Spleen (tissue), 11 donors: ENCODE measurements around the gene PRKCZ. TPM values are rescaled to one million over a fixed set of nuclear protein-coding genes. Genes with fewer than 3 reads are reported as not detected.

Experiments used
- DNase-seq: peaks from one replicate; pipeline ENCODE4 v3.0.0-alpha.2; 2020
- H3K27ac ChIP-seq, 8 donors: fragments of 200-600 bp; sonication (generic) in 7 of 8; 1 replicate in 4 of 8; 2 replicates in 4 of 8; pipeline versions ENCODE4 v1.5.0 to v1.8.0; 2016 to 2021; ENCODE audit warnings: inconsistent platforms in 4 of 8, mild to moderate bottlenecking in 4 of 8, moderate library complexity in 1 of 8
- H3K27me3 ChIP-seq, 7 donors: fragments of 200-600 bp; sonication (generic) in 6 of 7; replicated peaks in 1 of 7; 1 replicate in 4 of 7; 2 replicates in 3 of 7; pipeline versions ENCODE4 v1.5.0 to v1.8.0; 2016 to 2021; ENCODE audit warnings: inconsistent platforms in 3 of 7, mild to moderate bottlenecking in 1 of 7
- H3K36me3 ChIP-seq, 6 donors: fragments of 200-600 bp; sonication (generic) in 5 of 6; 1 replicate in 4 of 6; 2 replicates in 2 of 6; pipeline versions ENCODE4 v1.5.0 to v1.8.0; 2016 to 2021; ENCODE audit warnings: inconsistent platforms in 2 of 6
- H3K4me1 ChIP-seq, 6 donors: fragments of 200-600 bp; sonication (generic) in 5 of 6; 1 replicate in 3 of 6; 2 replicates in 3 of 6; pipeline versions ENCODE4 v1.5.0 to v1.8.0; 2016 to 2021; ENCODE audit warnings: inconsistent platforms in 3 of 6
- H3K4me3 ChIP-seq, 8 donors: fragments of 200-600 bp; sonication (generic) in 7 of 8; 1 replicate in 4 of 8; 2 replicates in 4 of 8; pipeline versions ENCODE4 v1.5.0 to v1.8.0; 2016 to 2021; ENCODE audit warnings: inconsistent platforms in 4 of 8, mild to moderate bottlenecking in 4 of 8, moderate library complexity in 2 of 8
- H3K9me3 ChIP-seq, 8 donors: fragments of 200-600 bp; sonication (generic) in 7 of 8; 1 replicate in 4 of 8; 2 replicates in 4 of 8; pipeline versions ENCODE4 v1.5.0 to v1.8.0; 2016 to 2021; ENCODE audit warnings: inconsistent platforms in 4 of 8
- POLR2A ChIP-seq, 3 donors: fragments of 450-650 bp; IDR thresholded peaks; one replicate each; pipeline ENCODE4 v1.5.1; 2017; ENCODE audit warnings: antibody characterized with exemption in 3 of 3, mild to moderate bottlenecking in 1 of 3
- POLR2AphosphoS5 ChIP-seq, 3 donors: sonication (generic); formaldehyde crosslinking; IDR thresholded peaks; one replicate each; pipeline ENCODE4 v1.5.1; 2017; ENCODE audit warnings: antibody characterized with exemption in 3 of 3
- WGBS, 5 donors: extraction: QIAGEN DNeasy Blood & Tissue Kit in 3 of 5; methylation state at CpG; one replicate each; pipeline versions ENCODE4 v1.1.5 to v1.1.7; 2013 to 2018; 5-methylcytosine and 5-hydroxymethylcytosine counted together
- intact Hi-C: fragments of 100-400 bp; cut with DNase I; formaldehyde crosslinking; loops from one replicate; pipeline ENCODE4 v1.15.0; 2023; ENCODE audit warnings: low total_unique reads
- polyA plus RNA-seq, 3 donors: library from polyadenylated mRNA; stranded (reverse); fragments of 200-250 nt; gene quantifications; one replicate each; pipeline ENCODE4 v1.2.1, GENCODE V29; 2013
- total RNA-seq, 7 donors: library from RNA; depleted of rRNA in 3 of 7; stranded (reverse); fragments of >200 nt in 3 of 7; fragmentation: NEBNext Ultra II Directional in 4 of 7; extraction: Animal tissue kit (Norgen Biotek cat#: 25700) in 4 of 7; gene quantifications; one replicate each; pipeline versions ENCODE4 v1.1.0 to v1.2.1, GENCODE V29; 2016 to 2021
- TF ChIP-seq, protein P1 (sequence below), 11 experiments: fragments of 200-600 bp in 7 of 11; fragments of 450-650 bp in 4 of 11; sonication (generic) in 4 of 11; IDR thresholded peaks in 8 of 11; conservative IDR thresholded peaks in 3 of 11; 1 replicate in 7 of 11; 2 replicates in 4 of 11; pipeline versions ENCODE4 v1.4.0 to v1.8.0; 2016 to 2021; ENCODE audit warnings: antibody characterized with exemption in 11 of 11, inconsistent platforms in 4 of 11, mild to moderate bottlenecking in 1 of 11
- donor health status: healthy with polysubstance abuse.
- donor health status: DM: no; HTN: no; CAD: no; lungs with moderate emphysema.
- donor health status: DM: no; HTN: no; CAD: no.
- donor health status: Bipolar disorder and iron deficiency.
- donor health status: healthy.
- donor health status: DM: no; HTN: no; CAD: no.
- donor health status: DM: yes; HTN: yes; CAD: no.

The PRKCZ gene
- total and polyA plus RNA-seq, 10 donors: 17.6 to 61.8 (median 34.0) TPM

DNA sequence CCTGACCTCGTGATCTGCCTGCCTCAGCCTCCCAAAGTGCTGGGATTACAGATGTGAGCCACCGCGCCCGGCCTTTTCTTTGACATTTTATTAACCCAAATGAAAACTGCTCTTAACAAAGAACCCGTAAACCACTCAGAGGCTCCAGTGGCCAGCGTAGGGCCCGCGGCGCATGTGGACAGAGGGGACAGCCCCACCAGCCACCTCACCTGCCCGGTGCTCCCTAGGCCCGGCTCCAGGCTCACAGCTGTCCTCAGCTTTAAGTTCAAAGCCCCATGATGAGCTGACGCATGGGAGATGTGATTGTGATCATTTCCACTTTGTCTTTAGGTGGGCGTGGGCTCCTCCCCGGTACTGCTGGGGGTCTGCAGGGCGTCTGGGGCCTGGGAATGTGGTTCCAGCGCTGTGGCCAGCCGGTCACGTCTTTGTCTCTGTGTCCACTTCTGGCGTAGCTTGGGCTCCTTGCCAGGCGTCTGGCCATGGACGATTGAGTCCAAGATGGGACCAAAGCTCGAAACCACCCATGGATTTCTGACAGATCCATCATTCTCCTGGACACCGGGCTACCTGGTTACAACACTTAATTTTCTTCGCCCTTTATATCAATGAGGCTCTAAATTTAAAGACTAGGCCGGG is 6.9 kb downstream of the PRKCZ start:
- 94 to 96% (median 95%) methylated on average over 24 to 25 of the region's 25 CpGs for WGBS, 5 donors
- Histone ChIP-seq H3K9me3 (no peaks in the 10 kb centered on the region), H3K27me3 (no peaks in the 10 kb centered on the region), H3K36me3 (peaks cover 0 to 67% (median 57%) of the 10 kb centered on the region in 6 donors), H3K4me3 (no peak overlapping the region), H3K4me1 (peaks cover 0 to 15% (median 8%) of the 10 kb centered on the region in 6 donors), H3K27ac (no peak overlapping the region)
- DNase-seq: no peak
- intact Hi-C loops: no loop called here
- no peak for TF ChIP-seq POLR2A (IDR thresholded peaks at IDR 0.05)
- TF ChIP-seq, protein P1, sequence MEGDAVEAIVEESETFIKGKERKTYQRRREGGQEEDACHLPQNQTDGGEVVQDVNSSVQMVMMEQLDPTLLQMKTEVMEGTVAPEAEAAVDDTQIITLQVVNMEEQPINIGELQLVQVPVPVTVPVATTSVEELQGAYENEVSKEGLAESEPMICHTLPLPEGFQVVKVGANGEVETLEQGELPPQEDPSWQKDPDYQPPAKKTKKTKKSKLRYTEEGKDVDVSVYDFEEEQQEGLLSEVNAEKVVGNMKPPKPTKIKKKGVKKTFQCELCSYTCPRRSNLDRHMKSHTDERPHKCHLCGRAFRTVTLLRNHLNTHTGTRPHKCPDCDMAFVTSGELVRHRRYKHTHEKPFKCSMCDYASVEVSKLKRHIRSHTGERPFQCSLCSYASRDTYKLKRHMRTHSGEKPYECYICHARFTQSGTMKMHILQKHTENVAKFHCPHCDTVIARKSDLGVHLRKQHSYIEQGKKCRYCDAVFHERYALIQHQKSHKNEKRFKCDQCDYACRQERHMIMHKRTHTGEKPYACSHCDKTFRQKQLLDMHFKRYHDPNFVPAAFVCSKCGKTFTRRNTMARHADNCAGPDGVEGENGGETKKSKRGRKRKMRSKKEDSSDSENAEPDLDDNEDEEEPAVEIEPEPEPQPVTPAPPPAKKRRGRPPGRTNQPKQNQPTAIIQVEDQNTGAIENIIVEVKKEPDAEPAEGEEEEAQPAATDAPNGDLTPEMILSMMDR (IDR thresholded peaks at IDR 0.05 in 8 of 11, conservative IDR thresholded peaks at IDR 0.05 in 3 of 11): no peak
- no peak for TF ChIP-seq POLR2AphosphoS5 (IDR thresholded peaks at IDR 0.05)

DNA sequence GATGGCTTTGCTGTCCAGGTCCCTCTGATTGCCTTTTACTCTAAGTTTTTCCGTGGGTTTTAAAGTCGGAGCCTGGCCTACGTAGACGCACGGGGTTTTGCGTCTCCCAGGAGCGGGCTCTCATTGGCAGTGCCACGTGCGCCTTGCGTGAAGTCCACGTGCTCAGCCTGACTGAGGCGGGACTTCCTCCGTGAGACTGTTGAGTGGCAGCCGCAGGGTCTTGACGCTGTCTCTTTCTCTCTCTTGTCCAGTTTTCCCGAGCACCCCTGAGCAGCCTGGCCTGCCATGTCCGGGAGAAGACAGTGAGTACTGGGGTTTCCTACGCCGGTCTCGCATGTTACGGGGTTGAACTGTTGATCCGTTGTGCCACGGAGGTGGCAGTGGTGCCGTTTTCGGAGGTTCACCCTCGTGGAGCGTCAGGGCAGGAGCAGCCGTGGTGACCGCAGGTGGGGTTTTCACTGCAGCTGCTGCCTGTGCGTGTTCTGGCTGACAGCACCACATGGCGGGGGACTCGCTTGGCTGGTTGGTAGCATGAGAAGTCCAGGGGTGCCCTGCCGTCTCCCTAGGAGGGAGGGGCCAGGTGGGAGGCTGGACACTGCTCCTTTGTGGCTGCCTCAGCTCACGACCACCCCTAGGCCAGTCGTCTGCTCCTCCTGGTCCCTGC is 9.2 kb downstream of the PRKCZ start:
- no peaks in the 10 kb centered on the region for H3K27me3 ChIP-seq
- H3K4me1 ChIP-seq: no peaks in the 10 kb centered on the region
- no peak overlapping the region for H3K27ac ChIP-seq
- no peak for DNase-seq
- peaks cover 0 to 7% (median 4%) of the 10 kb centered on the region in 8 donors for H3K9me3 ChIP-seq
- H3K36me3 ChIP-seq: peaks cover 0 to 86% (median 57%) of the 10 kb centered on the region in 6 donors
- intact Hi-C loops: no loop called here
- whole genome bisulfite sequencing, 5 donors: 90 to 95% (median 93%) methylated on average over 32 to 35 of the region's 35 CpGs
- H3K4me3 ChIP-seq: no peak overlapping the region
- TF ChIP-seq, protein P1 (IDR thresholded peaks at IDR 0.05 in 8 of 11, conservative IDR thresholded peaks at IDR 0.05 in 3 of 11): no peak
- no peak for TF ChIP-seq POLR2AphosphoS5 (IDR thresholded peaks at IDR 0.05)
- TF ChIP-seq POLR2A (IDR thresholded peaks at IDR 0.05): no peak

DNA sequence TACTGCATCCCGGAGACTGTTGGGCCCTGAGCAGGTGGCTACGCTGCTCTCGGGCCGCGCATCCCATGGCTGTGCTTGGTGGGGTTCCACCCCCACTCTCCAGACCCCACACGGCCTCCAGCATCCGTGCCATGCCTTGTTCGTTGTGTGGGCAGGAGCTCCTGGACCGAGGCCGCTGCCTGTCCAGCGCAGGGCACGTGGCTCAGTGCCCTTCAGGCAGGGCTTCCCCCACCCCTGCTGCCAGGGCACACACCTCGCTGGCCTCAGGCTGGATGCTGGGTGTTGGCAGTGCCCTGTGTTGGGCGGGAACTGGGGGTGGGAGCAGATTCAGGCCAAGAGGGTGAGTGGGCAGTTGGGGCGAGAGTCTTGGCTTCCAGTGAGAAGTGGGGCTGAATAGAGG is 9.9 kb downstream of the PRKCZ start:
- TF ChIP-seq POLR2A (IDR thresholded peaks at IDR 0.05) (no peak), POLR2AphosphoS5 (IDR thresholded peaks at IDR 0.05) (no peak)
- TF ChIP-seq, protein P1 (IDR thresholded peaks at IDR 0.05 in 8 of 11, conservative IDR thresholded peaks at IDR 0.05 in 3 of 11): no peak

DNA sequence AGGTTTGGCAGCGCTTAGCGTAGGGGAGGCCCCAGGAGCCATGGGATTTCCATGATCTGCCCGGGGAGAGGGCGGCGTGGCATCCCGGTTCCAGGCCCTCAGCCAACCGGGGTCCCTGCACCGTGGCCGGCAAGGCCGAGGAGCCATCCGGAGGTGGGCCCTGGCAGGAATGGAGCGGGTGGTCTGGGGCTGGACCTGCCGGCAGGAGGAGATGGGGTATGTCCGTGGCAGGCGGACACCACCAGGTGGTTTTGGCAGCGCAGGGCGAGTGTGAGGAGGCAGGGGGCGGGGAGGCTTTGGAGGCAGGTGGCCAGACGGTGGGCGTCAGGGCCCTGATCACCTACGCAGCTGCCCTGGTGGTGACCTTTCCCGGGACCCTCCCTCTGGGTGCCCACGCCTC is 10.3 kb downstream of the PRKCZ start:
- peaks cover 0 to 92% (median 58%) of the 10 kb centered on the region in 6 donors for H3K36me3 ChIP-seq
- DNase-seq: no peak
- H3K27ac ChIP-seq: no peak overlapping the region
- peaks cover 0 to 15% (median 13%) of the 10 kb centered on the region in 8 donors for H3K9me3 ChIP-seq
- 92 to 98% (median 97%) methylated on average over 20 to 23 of the region's 23 CpGs for WGBS, 5 donors
- intact Hi-C loops: no loop called here
- no peaks in the 10 kb centered on the region for H3K27me3 ChIP-seq
- H3K4me3 ChIP-seq: no peak overlapping the region
- TF ChIP-seq, protein P1 (IDR thresholded peaks at IDR 0.05 in 8 of 11, conservative IDR thresholded peaks at IDR 0.05 in 3 of 11): no peak
- TF ChIP-seq POLR2AphosphoS5 (IDR thresholded peaks at IDR 0.05) (no peak), POLR2A (IDR thresholded peaks at IDR 0.05) (no peak)
- H3K4me1 ChIP-seq: no peaks in the 10 kb centered on the region

More for the DNA sequence above, 9.9 kb downstream of the PRKCZ start:
- Histone ChIP-seq H3K4me3 (no peak overlapping the region), H3K27ac (no peak overlapping the region), H3K27me3 (no peaks in the 10 kb centered on the region), H3K4me1 (no peaks in the 10 kb centered on the region), H3K36me3 (peaks cover 0 to 92% (median 59%) of the 10 kb centered on the region in 6 donors), H3K9me3 (peaks cover 0 to 12% (median 10%) of the 10 kb centered on the region in 8 donors)
- WGBS, 5 donors: 90 to 96% (median 93%) methylated on average over 15 of the region's 15 CpGs
- DNase-seq: no peak
- intact Hi-C loops: no loop called here
